Suprapubic skin (tissue), 4 donors: ENCODE data around the gene CENPN. TPM values are rescaled to one million over a fixed set of nuclear protein-coding genes. Genes with fewer than 3 reads are reported as not detected.

Source experiments
- DNase-seq, 2 donors: peaks; one replicate each; pipeline ENCODE4 v3.0.0-alpha.2; 2019; ENCODE audit warnings: low spot score in 2 of 2
- H3K27ac ChIP-seq: fragments of 200-600 bp; sonication (generic); one replicate; pipeline ENCODE4 v1.5.1; 2019
- H3K27me3 ChIP-seq: fragments of 200-600 bp; sonication (generic); one replicate; pipeline ENCODE4 v1.5.1; 2019
- H3K36me3 ChIP-seq: fragments of 200-600 bp; sonication (generic); one replicate; pipeline ENCODE4 v1.5.1; 2019
- H3K4me1 ChIP-seq: fragments of 200-600 bp; sonication (generic); one replicate; pipeline ENCODE4 v1.5.1; 2019
- H3K4me3 ChIP-seq: fragments of 200-600 bp; sonication (generic); one replicate; pipeline ENCODE4 v1.5.1; 2019; ENCODE audit warnings: mild to moderate bottlenecking
- H3K9me3 ChIP-seq: fragments of 200-600 bp; sonication (generic); one replicate; pipeline ENCODE4 v1.5.1; 2019
- EP300 ChIP-seq: sonication (generic); formaldehyde crosslinking; IDR thresholded peaks from one replicate; pipeline ENCODE4 v1.6.1; 2017; ENCODE audit warnings: antibody characterized with exemption
- POLR2A ChIP-seq, 2 donors: fragments of 450-650 bp; IDR thresholded peaks; one replicate each; pipeline ENCODE4 v1.6.1; 2017; ENCODE audit warnings: antibody characterized with exemption in 2 of 2, mild to moderate bottlenecking in 2 of 2, moderate library complexity in 2 of 2
- POLR2AphosphoS5 ChIP-seq, 3 donors: sonication (generic); formaldehyde crosslinking; IDR thresholded peaks; one replicate each; pipeline ENCODE4 v1.6.1; 2017; ENCODE audit warnings: antibody characterized with exemption in 3 of 3
- WGBS: methylation state at CpG from one replicate; pipeline ENCODE4 v1.1.5; 2018; 5-methylcytosine and 5-hydroxymethylcytosine counted together
- total RNA-seq, 4 donors: library from RNA; depleted of rRNA; stranded (reverse); fragments of >200 nt; gene quantifications; one replicate each; pipeline ENCODE4 v1.1.0, GENCODE V29; 2016
- TF ChIP-seq, protein P1 (sequence below), 2 donors: fragments of 200-600 bp in 1 of 2; fragments of 450-650 bp in 1 of 2; sonication (generic) in 1 of 2; IDR thresholded peaks; one replicate each; pipeline ENCODE4 v1.5.1; 2016 to 2019; ENCODE audit warnings: antibody characterized with exemption in 2 of 2, mild to moderate bottlenecking in 1 of 2, moderate library complexity in 1 of 2

The CENPN gene
- total RNA-seq, 4 donors from 2014 or later = 2.5 to 7.6 (median 5.5) TPM

DNA sequence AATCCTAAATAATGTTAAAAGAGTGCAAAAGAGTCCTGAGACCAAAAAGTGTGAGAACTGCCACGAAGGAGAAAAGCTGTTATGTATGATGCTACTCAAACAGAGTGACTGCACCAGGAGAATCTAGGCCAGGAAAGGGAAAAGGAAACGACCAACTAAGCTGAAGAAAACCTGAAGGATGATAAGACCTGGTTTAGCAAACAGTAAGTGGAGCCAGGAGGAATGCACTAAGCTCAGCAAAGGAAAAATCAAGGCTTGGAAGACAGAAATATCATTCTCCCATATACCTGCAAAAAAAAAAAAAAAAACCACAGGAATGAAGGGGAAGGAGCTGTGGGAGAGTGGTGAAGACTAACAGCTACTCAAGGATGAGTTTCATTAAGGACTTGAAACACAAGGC lies 21.4 kb upstream of the CENPN start:
- DNase-seq = no peak
- TF ChIP-seq EP300 = no peak
- TF ChIP-seq POLR2AphosphoS5 (IDR thresholded peaks at IDR 0.05) = no peak
- WGBS = 78% methylated on average over 2 of the region's 2 CpGs
- Histone ChIP-seq H3K27me3 (no peaks in the 10 kb centered on the region), H3K4me1 (peaks cover 8% of the 10 kb centered on the region), H3K36me3 (no peaks in the 10 kb centered on the region), H3K4me3 (no peak overlapping the region), H3K27ac (no peak overlapping the region), H3K9me3 (no peaks in the 10 kb centered on the region)

DNA sequence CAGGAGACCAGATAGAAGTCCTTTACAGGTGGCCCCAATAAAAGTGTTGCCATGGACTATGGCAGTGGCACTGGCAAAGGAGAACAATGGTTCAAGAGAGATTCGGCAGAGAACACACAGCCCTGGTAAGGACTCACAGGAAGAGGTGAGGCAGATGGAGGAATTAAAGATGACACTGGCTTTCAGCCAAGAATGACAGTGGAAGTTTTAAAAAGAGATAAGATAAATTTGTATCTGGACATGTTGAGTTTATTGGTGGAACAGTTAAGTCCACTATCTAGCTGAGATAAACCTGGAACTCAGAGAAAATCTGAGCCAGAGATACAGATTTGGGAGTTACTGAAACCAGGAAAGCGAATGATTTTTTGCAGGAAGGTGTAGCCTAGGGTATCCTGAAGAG lies 20.5 kb upstream of the CENPN start:
- 80% methylated on average over 2 of the region's 2 CpGs for WGBS
- DNase-seq = no peak
- H3K27me3 ChIP-seq = no peaks in the 10 kb centered on the region
- no peak overlapping the region for H3K4me3 ChIP-seq
- peaks cover 2% of the 10 kb centered on the region for H3K4me1 ChIP-seq
- H3K9me3 ChIP-seq = no peaks in the 10 kb centered on the region
- no peaks in the 10 kb centered on the region for H3K36me3 ChIP-seq
- TF ChIP-seq EP300 (no peak), POLR2A (IDR thresholded peaks at IDR 0.05) (no peak), POLR2AphosphoS5 (IDR thresholded peaks at IDR 0.05) (no peak)
- TF ChIP-seq, protein P1, sequence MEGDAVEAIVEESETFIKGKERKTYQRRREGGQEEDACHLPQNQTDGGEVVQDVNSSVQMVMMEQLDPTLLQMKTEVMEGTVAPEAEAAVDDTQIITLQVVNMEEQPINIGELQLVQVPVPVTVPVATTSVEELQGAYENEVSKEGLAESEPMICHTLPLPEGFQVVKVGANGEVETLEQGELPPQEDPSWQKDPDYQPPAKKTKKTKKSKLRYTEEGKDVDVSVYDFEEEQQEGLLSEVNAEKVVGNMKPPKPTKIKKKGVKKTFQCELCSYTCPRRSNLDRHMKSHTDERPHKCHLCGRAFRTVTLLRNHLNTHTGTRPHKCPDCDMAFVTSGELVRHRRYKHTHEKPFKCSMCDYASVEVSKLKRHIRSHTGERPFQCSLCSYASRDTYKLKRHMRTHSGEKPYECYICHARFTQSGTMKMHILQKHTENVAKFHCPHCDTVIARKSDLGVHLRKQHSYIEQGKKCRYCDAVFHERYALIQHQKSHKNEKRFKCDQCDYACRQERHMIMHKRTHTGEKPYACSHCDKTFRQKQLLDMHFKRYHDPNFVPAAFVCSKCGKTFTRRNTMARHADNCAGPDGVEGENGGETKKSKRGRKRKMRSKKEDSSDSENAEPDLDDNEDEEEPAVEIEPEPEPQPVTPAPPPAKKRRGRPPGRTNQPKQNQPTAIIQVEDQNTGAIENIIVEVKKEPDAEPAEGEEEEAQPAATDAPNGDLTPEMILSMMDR (IDR thresholded peaks at IDR 0.05) = no peak
- no peak overlapping the region for H3K27ac ChIP-seq

DNA sequence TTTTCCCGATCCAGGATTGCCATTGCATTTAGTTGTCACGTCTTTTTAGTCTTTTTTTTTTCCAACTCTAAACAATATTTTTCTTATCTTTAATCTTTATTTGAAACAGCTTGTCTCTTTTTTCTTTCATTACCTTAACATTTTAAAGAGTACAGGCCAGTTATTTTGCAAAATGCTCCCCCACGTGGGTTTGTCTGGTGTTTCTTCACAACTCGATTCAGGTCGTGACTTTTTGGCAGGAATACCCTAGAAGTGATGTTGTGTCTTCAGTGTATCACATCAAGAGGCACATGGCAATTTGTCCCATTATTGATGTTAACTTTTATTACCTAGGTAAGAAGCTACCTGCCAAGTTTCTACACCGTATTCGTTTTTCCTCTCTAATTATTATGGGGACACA lies 18.3 kb upstream of the CENPN start:
- H3K9me3 ChIP-seq = no peaks in the 10 kb centered on the region
- WGBS = 75% methylated on average over 7 of the region's 7 CpGs
- no peaks in the 10 kb centered on the region for H3K27me3 ChIP-seq
- DNase-seq = no peak
- TF ChIP-seq POLR2AphosphoS5 (IDR thresholded peaks at IDR 0.05) (no peak), POLR2A (IDR thresholded peaks at IDR 0.05) (no peak), EP300 (no peak)
- TF ChIP-seq, protein P1 (IDR thresholded peaks at IDR 0.05) = no peak
- peaks cover 4% of the 10 kb centered on the region for H3K4me1 ChIP-seq
- H3K36me3 ChIP-seq = no peaks in the 10 kb centered on the region
- H3K27ac ChIP-seq = no peak overlapping the region
- H3K4me3 ChIP-seq = no peak overlapping the region

DNA sequence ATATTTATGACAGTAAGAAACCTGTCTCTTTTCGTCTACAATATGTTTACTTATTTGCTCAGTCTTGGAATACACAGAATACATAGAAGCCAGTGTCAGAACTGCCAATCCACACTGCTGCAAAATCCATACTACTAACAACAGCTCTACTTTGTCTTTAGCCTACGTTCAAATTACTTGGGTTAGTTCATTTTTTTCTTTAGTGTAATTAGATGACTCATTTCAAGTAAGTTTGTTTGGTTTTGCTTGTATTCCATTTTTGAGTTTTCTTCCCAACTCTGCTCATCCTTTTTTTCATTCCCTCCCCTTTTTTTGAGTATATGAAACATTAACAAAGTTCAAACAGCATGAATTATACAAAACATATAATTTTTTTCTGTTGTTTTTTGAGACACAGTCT lies 17.2 kb upstream of the CENPN start:
- Histone ChIP-seq H3K4me1 (peaks cover 4% of the 10 kb centered on the region), H3K27ac (no peak overlapping the region), H3K4me3 (no peak overlapping the region), H3K9me3 (no peaks in the 10 kb centered on the region), H3K27me3 (no peaks in the 10 kb centered on the region), H3K36me3 (no peaks in the 10 kb centered on the region)
- DNase-seq = no peak
- no peak for TF ChIP-seq POLR2A (IDR thresholded peaks at IDR 0.05)
- TF ChIP-seq, protein P1 (IDR thresholded peaks at IDR 0.05) = no peak
- TF ChIP-seq EP300 = no peak
- TF ChIP-seq POLR2AphosphoS5 (IDR thresholded peaks at IDR 0.05) = no peak
- 44% methylated on average over 2 of the region's 2 CpGs for WGBS

DNA sequence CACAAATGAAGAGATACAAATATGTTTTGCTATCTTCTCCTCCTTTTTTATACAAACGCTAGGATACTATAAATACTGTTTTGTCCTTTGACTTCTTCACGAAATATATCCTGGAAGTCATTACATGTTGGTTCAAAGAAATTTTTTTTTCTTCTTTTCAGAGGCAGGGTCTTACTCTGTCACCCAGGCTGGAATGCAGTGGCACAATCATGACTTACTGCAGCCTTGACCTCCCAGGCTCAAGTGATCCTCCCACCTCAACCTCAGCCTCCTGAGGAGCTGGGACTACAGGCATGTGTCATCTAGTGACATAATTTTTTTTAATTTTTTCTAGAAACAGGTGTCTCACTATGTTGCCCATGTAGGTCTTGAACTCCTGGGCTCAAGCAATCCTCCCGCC lies 16.4 kb upstream of the CENPN start:
- Histone ChIP-seq H3K9me3 (no peaks in the 10 kb centered on the region), H3K27me3 (no peaks in the 10 kb centered on the region), H3K36me3 (no peaks in the 10 kb centered on the region), H3K4me1 (peaks cover 4% of the 10 kb centered on the region), H3K27ac (no peak overlapping the region), H3K4me3 (no peak overlapping the region)
- TF ChIP-seq POLR2A (IDR thresholded peaks at IDR 0.05) (no peak), POLR2AphosphoS5 (IDR thresholded peaks at IDR 0.05) (no peak)
- DNase-seq = no peak
- WGBS = 90% methylated on average over 3 of the region's 3 CpGs

DNA sequence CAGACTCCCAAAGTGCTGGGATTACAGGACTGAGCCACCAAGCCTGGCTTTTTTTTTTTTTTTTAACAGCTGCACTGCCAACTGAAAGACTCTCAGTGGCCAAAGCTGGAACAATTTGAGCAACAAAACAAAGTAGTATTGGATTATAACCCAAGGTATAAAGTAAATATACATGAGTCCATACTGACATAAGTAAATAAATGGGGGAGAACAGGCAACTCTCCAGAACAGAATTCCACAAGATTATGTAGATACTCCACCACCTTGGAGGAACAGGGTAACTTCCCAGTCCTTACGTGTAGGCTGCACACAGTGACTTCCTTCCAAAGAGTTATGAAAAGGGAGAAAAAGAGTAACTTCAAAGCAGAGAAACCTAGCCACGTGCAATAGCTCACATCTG lies 16.0 kb upstream of the CENPN start:
- peaks cover 4% of the 10 kb centered on the region for H3K4me1 ChIP-seq
- 87% methylated on average over 2 of the region's 2 CpGs for WGBS
- TF ChIP-seq POLR2AphosphoS5 (IDR thresholded peaks at IDR 0.05) (no peak), EP300 (no peak), POLR2A (IDR thresholded peaks at IDR 0.05) (no peak)
- TF ChIP-seq, protein P1 (IDR thresholded peaks at IDR 0.05) = no peak
- H3K27me3 ChIP-seq = no peaks in the 10 kb centered on the region
- DNase-seq = no peak
- no peak overlapping the region for H3K27ac ChIP-seq
- H3K36me3 ChIP-seq = no peaks in the 10 kb centered on the region
- H3K9me3 ChIP-seq = no peaks in the 10 kb centered on the region
- no peak overlapping the region for H3K4me3 ChIP-seq
